Common myeloid progenitor, CD34-positive (primary cell): Measurements from ENCODE around the gene GAS6.
"Not testable (repeated sequence)": the region's sequence is repeated elsewhere in the genome, so short reads cannot be mapped to it uniquely, and the experiment has no call there.

ENCODE experiments used
- CTCF ChIA-PET: fragments of 350-600 bp; sonication (Branson Sonifier 250); formaldehyde crosslinking; loops from one replicate; lab custom pipeline; 2021; ENCODE audit warnings: antibody characterized with exemption; lab: Charles Lee
- POLR2A ChIA-PET: fragments of 350-600 bp; sonication (Branson Sonifier 250); formaldehyde crosslinking; loops from one replicate; lab custom pipeline; 2021; ENCODE audit warnings: antibody characterized with exemption; lab: Charles Lee
- DNase-seq, 3 donors: peaks; one replicate each; pipeline versions ENCODE4 v3.0.0 to v3.0.0-alpha.2; 2013
- H3K27ac ChIP-seq, 2 experiments: 1 replicate in 1 of 2; 2 replicates in 1 of 2; pipeline ENCODE4 v1.7.0; 2013; ENCODE audit warnings: inconsistent platforms in 2 of 2, low read length in 2 of 2, mild to moderate bottlenecking in 2 of 2, low read depth in 1 of 2, moderate library complexity in 1 of 2; ENCODE audit not compliant: severe bottlenecking in 2 of 2, insufficient read depth in 1 of 2, poor library complexity in 1 of 2
- H3K27me3 ChIP-seq, 5 experiments: replicated peaks in 2 of 5; 1 replicate in 3 of 5; 2 replicates in 2 of 5; pipeline versions ENCODE4 v1.6.1 to v1.7.0; 2013; ENCODE audit warnings: low read length in 4 of 5, mild to moderate bottlenecking in 2 of 5, moderate library complexity in 2 of 5, inconsistent platforms in 1 of 5; ENCODE audit not compliant: insufficient read depth in 5 of 5, control insufficient read depth in 4 of 5
- H3K36me3 ChIP-seq, 4 experiments: 1 replicate in 2 of 4; 2 replicates in 2 of 4; pipeline versions ENCODE4 v1.6.1 to v1.7.0; 2013; ENCODE audit warnings: low read length in 3 of 4, control low read depth in 1 of 4, mild to moderate bottlenecking in 1 of 4; ENCODE audit not compliant: control insufficient read depth in 4 of 4, insufficient read depth in 4 of 4
- H3K4me1 ChIP-seq, 4 experiments: 1 replicate in 3 of 4; 2 replicates in 1 of 4; pipeline versions ENCODE4 v1.6.1 to v1.7.1; 2013; ENCODE audit warnings: low read length in 3 of 4, mild to moderate bottlenecking in 3 of 4, control low read depth in 1 of 4, inconsistent platforms in 1 of 4, moderate library complexity in 1 of 4; ENCODE audit not compliant: control insufficient read depth in 4 of 4, insufficient read depth in 4 of 4; ENCODE audit errors: control extremely low read depth in 1 of 4
- H3K4me3 ChIP-seq, 7 experiments: 1 replicate in 4 of 7; 2 replicates in 3 of 7; pipeline versions ENCODE4 v1.5.1 to v1.7.0; 2013; ENCODE audit warnings: mild to moderate bottlenecking in 7 of 7, low read length in 6 of 7, moderate library complexity in 6 of 7, inconsistent platforms in 2 of 7, low read depth in 2 of 7, control low read depth in 1 of 7; ENCODE audit not compliant: insufficient read depth in 4 of 7, control insufficient read depth in 1 of 7; ENCODE audit errors: extremely low read depth in 1 of 7
- H3K9me3 ChIP-seq, 5 experiments: 1 replicate in 4 of 5; 2 replicates in 1 of 5; pipeline versions ENCODE4 v1.6.1 to v1.7.1; 2013; ENCODE audit warnings: low read length in 4 of 5, mild to moderate bottlenecking in 2 of 5, inconsistent platforms in 1 of 5, low read depth in 1 of 5, moderate library complexity in 1 of 5; ENCODE audit not compliant: control insufficient read depth in 4 of 5, insufficient read depth in 2 of 5; ENCODE audit errors: control extremely low read depth in 1 of 5
- WGBS: methylation state at CpG from one replicate; pipeline ENCODE4 v1.1.5; 2013; ENCODE audit not compliant: insufficient coverage; 5-methylcytosine and 5-hydroxymethylcytosine counted together

Gene GAS6

DNA sequence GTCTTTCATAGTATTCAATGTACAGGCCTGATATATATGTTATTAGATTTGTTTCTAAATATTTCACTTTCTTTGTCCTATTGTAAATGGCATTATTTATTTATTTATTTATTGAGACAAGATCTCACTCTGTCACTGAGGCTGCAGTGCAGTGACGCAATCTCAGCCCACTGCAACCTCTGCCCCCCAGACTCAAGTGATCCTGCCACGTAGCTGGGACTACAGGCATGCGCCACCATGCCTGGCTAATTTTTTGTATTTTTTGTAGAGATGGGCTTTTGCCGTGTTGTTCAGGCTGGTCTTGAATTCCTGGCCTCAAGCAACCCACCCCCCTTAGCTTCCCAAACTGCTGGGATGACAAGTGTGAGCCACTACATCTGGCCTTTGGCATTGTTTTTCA lies 5.4 kb upstream of the GAS6 start:
- peaks cover 13 to 38% (median 20%) of the 10 kb centered on the region in 5 experiments for H3K27me3 ChIP-seq
- H3K4me1 ChIP-seq, result peaks cover 0 to 4% (median 4%) of the 10 kb centered on the region in 4 experiments
- H3K4me3 ChIP-seq, result no peak overlapping the region
- DNase-seq, result no peak
- H3K36me3 ChIP-seq, result no peaks in the 10 kb centered on the region
- H3K27ac ChIP-seq, result no peak overlapping the region
- WGBS, result no CpG with 5 or more reads among the region's 4 CpGs
- H3K9me3 ChIP-seq, result peaks cover 2 to 8% (median 6%) of the 10 kb centered on the region in 5 experiments
- POLR2A ChIA-PET, result no interaction called here
- CTCF ChIA-PET, result no interaction called here

DNA sequence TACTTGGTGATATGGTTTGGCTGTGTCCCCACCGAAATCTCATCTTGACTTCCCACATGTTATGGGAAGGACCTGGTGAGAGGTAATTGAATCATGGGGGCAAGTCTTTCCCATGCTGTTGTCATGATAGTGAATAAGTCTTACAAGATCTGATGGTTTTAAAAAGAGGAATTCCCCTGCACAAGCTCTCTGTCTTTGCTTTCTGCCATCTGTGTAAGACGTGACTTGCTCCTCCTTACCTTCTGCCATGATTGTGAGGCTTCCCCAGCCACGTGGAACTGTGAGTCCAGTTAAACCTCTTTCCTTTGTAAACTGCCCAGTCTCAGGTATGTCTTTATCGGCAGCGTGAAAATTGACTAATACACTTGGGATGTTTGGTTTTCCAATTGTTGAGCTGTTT lies 4.0 kb upstream of the GAS6 start:
- CTCF ChIA-PET, DNase-seq, POLR2A ChIA-PET, H3K4me3 ChIP-seq, H3K36me3 ChIP-seq, H3K27ac ChIP-seq, H3K9me3 ChIP-seq: not testable (repeated sequence)
- peaks cover 15 to 47% (median 21%) of the 10 kb centered on the region in 5 experiments for H3K27me3 ChIP-seq
- 83% methylated on average over 2 of the region's 5 CpGs for WGBS
- H3K4me1 ChIP-seq, result peaks cover 0 to 14% (median 12%) of the 10 kb centered on the region in 4 experiments

DNA sequence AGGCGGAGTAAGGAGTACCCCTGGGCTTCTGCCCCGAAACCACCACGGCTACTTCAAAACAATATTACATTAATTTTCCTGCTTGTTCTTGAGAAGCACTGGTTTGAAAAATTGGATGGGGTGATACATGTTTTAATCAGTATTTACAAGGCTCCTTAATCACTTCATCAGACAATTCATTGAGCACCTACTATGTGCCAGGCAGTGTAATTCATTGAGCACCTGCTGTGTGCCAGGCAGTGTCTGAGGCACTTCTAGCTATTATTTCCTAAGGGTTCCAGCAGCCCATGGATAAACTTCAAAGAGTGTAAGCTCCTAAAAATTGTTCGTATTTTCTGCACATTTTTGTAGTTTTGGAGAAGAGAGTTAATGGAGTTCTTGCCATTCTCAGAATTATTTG lies 1.6 kb upstream of the GAS6 start:
- 100% methylated on average over 1 of the region's 4 CpGs for WGBS
- peaks cover 0 to 22% (median 18%) of the 10 kb centered on the region in 4 experiments for H3K4me1 ChIP-seq
- H3K9me3 ChIP-seq, result peaks cover 0 to 3% (median 0%) of the 10 kb centered on the region in 5 experiments
- ChIA-PET CTCF (interaction anchor here (1.2 to 2.0 kb wide), 2 partner anchors 10 to 14 kb away, joined by 3 to 4 read pairs; no protein-coding TSS in a partner anchor), POLR2A (no interaction called here)
- H3K36me3 ChIP-seq, result no peaks in the 10 kb centered on the region
- DNase-seq, result no peak
- no peak overlapping the region for H3K27ac ChIP-seq
- peaks cover 15 to 55% (median 23%) of the 10 kb centered on the region in 5 experiments for H3K27me3 ChIP-seq
- H3K4me3 ChIP-seq, result no peak overlapping the region

DNA sequence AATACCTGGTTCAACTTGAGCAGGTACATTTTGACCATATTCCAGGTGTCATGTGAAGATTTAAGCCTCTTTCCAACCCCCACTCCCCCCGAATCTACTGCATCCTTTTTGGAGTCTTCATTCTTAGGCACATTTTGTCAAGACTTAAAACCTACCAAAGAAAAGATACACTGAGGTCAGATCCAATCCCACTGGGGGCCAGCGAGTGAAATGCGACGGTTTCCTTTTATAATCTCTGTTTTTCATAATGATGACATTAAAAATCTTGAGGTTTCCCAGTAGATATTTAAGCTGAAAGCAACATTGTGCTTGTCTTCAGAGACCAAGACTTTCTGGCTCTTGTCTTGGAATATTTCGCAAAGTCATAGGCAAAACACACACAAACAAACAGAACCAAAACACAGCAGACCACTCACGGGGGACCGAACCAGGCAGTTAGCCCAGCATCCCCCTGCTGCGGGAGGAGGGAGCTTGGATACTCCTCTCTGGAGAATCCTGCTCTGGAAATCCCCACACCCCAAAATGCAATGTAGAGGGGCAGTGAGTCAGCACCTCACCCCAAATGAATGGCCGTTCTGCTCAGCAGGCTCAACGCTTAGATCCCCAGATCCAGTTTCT lies 506 bp upstream of the GAS6 start:
- peak in 1 of 3 donors; percentile 38 for DNase-seq
- peaks cover 15 to 55% (median 23%) of the 10 kb centered on the region in 5 experiments for H3K27me3 ChIP-seq
- no peaks in the 10 kb centered on the region for H3K36me3 ChIP-seq
- ChIA-PET POLR2A (no interaction called here), CTCF (interaction anchor here (2.0 kb wide), 1 partner anchor 15 kb away, joined by 4 read pairs; no protein-coding TSS in a partner anchor)
- no peak overlapping the region for H3K27ac ChIP-seq
- 33% methylated on average over 5 of the region's 10 CpGs for WGBS
- peaks cover 0 to 22% (median 18%) of the 10 kb centered on the region in 4 experiments for H3K4me1 ChIP-seq
- peaks cover 0 to 3% (median 0%) of the 10 kb centered on the region in 5 experiments for H3K9me3 ChIP-seq
- H3K4me3 ChIP-seq, result peak overlapping the region in 5 of 7 experiments; percentile 40 to 69 (median 59)

DNA sequence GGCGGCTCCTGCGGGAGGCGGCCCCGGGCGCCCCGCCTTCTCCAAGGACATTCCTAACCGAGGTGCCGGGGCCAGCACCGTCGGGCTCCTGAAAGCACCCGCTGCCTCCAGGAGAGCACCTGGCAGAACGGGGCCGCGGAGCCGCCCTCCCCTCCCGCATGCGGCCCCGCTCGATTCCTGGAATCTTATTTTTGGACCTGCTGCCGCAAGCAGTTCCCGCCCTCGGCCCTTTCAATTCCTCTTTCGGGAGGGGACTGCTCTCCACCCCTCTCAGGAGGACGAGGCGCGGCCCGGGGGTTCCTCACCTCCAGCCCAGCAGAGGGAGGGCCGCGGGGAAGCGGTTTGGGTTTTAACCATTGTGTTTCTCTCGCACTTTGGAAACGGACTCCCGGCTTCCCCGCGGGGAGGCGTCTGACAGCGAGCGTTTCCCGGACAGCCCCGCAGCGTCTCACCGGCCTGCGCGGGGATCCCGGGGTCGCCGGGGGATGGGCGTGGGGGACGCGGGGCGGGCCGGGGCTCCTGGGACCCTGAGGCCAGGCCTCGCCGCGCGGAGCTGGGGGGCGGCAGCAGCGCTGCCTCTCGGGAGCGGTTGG lies 849 bp downstream of the GAS6 start:
- Histone ChIP-seq H3K4me1 (peaks cover 0 to 22% (median 18%) of the 10 kb centered on the region in 4 experiments), H3K4me3 (peak overlapping the region; percentile 5 to 73 (median 58)), H3K36me3 (no peaks in the 10 kb centered on the region), H3K9me3 (peaks cover 0 to 2% (median 0%) of the 10 kb centered on the region in 5 experiments), H3K27ac (no peak overlapping the region), H3K27me3 (peaks cover 15 to 49% (median 20%) of the 10 kb centered on the region in 5 experiments)
- CTCF ChIA-PET, result no interaction called here
- POLR2A ChIA-PET, result no interaction called here
- DNase-seq, result peak in 2 of 3 donors; percentile 37 to 46
- WGBS, result 6% methylated on average over 48 of the region's 60 CpGs

DNA sequence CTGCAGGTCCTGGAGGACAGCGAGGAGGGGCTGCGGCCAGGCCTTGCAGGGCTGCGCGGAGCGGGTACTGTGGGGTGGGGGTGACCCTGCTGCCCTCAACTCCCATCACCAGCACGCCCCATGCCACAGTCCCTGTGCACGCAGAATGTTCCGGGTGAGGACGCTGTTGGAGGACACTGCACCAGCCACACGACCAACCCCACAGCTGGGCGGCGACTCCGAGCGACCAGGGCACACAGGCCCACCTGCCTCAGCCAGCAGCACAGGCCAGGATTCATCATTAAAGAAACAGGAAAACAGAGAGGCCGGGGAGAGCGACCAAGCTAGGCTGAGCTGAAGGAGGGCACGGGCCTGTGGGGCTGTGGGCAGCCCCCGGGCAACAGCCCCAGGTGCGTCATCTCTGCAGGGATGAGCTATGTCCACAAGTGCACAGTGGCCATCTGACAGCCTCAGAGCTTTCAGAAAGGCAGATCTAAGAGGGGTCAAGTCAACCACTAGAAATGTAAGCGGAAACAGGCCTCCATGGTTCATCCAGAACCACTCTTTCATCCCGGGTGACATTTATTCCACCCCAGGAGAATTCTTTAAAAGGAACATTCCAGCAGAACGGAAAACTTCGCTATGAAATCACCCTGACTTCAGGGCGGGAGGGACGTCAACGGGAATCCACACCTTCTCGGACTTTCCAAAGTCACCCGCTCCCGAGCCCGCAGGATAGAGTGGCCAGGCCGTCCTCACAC lies 1.5 kb downstream of the GAS6 start:
- H3K27me3 ChIP-seq, result peaks cover 15 to 44% (median 20%) of the 10 kb centered on the region in 5 experiments
- peak overlapping the region in 4 of 7 experiments; percentile 19 to 73 (median 64) for H3K4me3 ChIP-seq
- POLR2A ChIA-PET, result no interaction called here
- no peaks in the 10 kb centered on the region for H3K36me3 ChIP-seq
- H3K27ac ChIP-seq, result no peak overlapping the region
- peaks cover 0 to 1% (median 0%) of the 10 kb centered on the region in 5 experiments for H3K9me3 ChIP-seq
- DNase-seq, result no peak
- peaks cover 0 to 22% (median 18%) of the 10 kb centered on the region in 4 experiments for H3K4me1 ChIP-seq
- WGBS, result 83% methylated on average over 31 of the region's 31 CpGs
- CTCF ChIA-PET, result no interaction called here
